AG09319 (cell line): ENCODE results near the gene CREG1.

Experiments used
- DNase-seq: peaks from one replicate; pipeline ENCODE4 v3.0.0-alpha.2; 2010; ENCODE audit warnings: low read depth; ENCODE audit errors: extremely low read depth
- TF ChIP-seq, protein P1 (sequence below): IDR thresholded peaks from 2 replicates; pipeline ENCODE4 v1.5.1; 2011; ENCODE audit warnings: low read depth, mild to moderate bottlenecking, inconsistent platforms, low read length, moderate library complexity

Gene CREG1

GRCh38 chr1:167516404-167517388 is 36.9 kb downstream of the CREG1 start:
- TF ChIP-seq, protein P1, sequence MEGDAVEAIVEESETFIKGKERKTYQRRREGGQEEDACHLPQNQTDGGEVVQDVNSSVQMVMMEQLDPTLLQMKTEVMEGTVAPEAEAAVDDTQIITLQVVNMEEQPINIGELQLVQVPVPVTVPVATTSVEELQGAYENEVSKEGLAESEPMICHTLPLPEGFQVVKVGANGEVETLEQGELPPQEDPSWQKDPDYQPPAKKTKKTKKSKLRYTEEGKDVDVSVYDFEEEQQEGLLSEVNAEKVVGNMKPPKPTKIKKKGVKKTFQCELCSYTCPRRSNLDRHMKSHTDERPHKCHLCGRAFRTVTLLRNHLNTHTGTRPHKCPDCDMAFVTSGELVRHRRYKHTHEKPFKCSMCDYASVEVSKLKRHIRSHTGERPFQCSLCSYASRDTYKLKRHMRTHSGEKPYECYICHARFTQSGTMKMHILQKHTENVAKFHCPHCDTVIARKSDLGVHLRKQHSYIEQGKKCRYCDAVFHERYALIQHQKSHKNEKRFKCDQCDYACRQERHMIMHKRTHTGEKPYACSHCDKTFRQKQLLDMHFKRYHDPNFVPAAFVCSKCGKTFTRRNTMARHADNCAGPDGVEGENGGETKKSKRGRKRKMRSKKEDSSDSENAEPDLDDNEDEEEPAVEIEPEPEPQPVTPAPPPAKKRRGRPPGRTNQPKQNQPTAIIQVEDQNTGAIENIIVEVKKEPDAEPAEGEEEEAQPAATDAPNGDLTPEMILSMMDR, result no peak
- no peak for DNase-seq

GRCh38 chr1:167515893-167516321 is 37.7 kb downstream of the CREG1 start:
- TF ChIP-seq, protein P1, result no peak
- DNase-seq, result no peak

DNA sequence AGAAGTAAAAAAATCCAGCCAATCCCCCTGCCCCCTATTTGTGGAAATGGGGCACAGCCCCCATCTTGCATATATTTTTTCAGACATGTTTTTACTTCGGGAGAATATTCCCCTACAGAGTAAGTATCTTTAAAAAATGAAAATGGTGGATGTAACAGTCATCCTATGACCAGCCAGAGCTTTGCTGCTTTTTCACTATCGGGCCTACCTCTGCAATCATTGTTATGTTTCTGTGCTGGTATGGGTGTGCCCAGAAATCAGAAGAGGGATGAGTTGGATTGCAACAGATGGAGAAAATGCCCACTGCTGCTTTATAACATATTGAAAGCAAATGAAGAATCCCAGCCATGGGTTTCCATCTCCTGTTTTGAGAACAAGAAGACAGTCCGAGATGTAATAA is 38.1 kb downstream of the CREG1 start:
- TF ChIP-seq, protein P1, result no peak
- DNase-seq, result no peak

DNA sequence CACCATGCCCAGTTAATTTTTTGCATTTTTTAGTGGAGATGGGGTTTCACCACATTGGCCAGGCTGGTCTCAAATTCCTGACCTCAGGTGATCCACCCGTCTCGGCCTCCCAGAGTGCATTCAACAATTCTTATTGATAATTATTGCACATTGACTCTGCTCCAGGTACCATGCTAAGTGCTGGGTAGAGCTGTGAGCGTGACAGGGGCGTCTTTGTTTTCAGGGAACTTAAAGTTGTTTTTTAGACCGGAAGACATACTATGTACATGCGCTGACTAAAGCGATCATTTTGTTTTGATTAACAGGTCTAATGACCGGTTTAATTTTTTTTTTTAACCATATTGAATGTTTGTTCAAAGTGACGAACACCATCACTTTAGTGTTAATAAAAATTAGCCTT is 39.3 kb downstream of the CREG1 start:
- no peak for DNase-seq
- TF ChIP-seq, protein P1, result no peak

- TF ChIP-seq, protein P1, result no peak
- DNase-seq, result no peak
Measured at GRCh38 chr1:167512046-167512654, 41.4 kb downstream of the CREG1 start.

DNA sequence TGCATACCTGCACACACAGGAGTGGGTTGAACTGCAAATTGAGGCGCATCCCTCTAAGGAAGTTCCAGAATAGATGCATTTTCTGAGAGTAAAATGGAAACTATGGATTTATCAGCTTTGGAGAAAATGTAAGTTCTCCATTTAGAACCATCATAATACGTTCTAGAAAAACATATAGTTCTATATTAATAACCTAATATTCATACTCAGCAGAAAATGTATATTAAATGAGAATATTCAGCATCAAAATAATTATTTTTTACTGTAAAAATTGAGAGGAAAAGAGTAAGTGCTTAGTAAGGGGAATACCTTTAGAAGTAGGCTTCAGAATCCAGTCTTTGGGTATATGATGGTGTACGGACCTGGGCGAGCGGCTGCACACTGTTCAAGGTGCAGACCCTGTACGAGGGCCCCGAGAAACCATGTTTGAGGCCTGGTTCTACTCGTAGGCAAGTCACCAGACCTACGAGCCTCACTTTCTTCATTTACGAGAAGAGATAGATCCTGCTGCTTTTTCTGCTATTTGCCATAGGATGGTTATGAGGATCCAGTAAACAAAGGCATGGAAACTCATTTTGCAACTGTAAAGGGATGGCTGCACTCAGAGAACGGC is 42.1 kb downstream of the CREG1 start:
- no peak for DNase-seq
- TF ChIP-seq, protein P1, result no peak

DNA sequence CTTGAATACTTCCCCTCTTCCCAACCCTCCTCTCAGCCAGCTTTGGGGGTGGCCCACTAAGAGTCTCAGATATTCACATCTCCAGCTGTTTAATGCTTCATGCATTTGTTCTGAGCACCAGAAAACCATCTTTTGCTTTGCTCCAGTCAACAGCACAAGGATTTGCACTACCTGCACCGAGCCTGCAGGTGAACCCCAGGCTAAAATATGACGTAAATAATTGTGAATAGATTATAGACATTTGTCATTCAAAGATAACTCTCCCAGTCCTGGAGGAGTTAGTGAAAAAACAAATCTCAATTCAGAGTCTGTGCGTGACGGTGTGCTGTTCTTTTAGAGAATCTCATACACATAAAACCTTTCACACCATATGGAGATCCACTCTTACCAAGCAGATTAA is 42.7 kb downstream of the CREG1 start:
- DNase-seq, result no peak
- TF ChIP-seq, protein P1, result no peak
